Pons (tissue), 1 donor: ENCODE results near the gene CENPF.
"Not testable (repeated sequence)": the region's sequence is repeated elsewhere in the genome, so short reads cannot be mapped to it uniquely, and the experiment has no call there.

Experiments used
- DNase-seq: peaks from one replicate; pipeline ENCODE4 v3.0.0-alpha.2; 2016; ENCODE audit warnings: low spot score

The CENPF gene

GRCh38 chr1:214583113-214583512 lies 19.9 kb upstream of the CENPF start:
- no peak for DNase-seq

- DNase-seq = no peak
Measured at GRCh38 chr1:214583824-214584554, 19.0 kb upstream of the CENPF start.

GRCh38 chr1:214584805-214585766 lies 17.9 kb upstream of the CENPF start:
- peak; percentile 28 for DNase-seq

- DNase-seq = no peak
Measured at GRCh38 chr1:214586621-214587020, 16.4 kb upstream of the CENPF start.

- no peak for DNase-seq
Measured at GRCh38 chr1:214587165-214587564, 15.8 kb upstream of the CENPF start.

GRCh38 chr1:214588963-214589597 lies 13.9 kb upstream of the CENPF start:
- DNase-seq = no peak

- DNase-seq = no peak
Measured at GRCh38 chr1:214590696-214591095, 12.3 kb upstream of the CENPF start.

- DNase-seq = not testable (repeated sequence)
Measured at GRCh38 chr1:214591918-214592317, 11.1 kb upstream of the CENPF start.

GRCh38 chr1:214593158-214593557 lies 9.8 kb upstream of the CENPF start:
- DNase-seq = no peak

- DNase-seq = no peak
Measured at GRCh38 chr1:214603819-214604252, 841 bp downstream of the CENPF start.

GRCh38 chr1:214604523-214604922 lies 1.5 kb downstream of the CENPF start:
- DNase-seq = no peak

- DNase-seq = not testable (repeated sequence)
Measured at GRCh38 chr1:214605484-214605883, 2.5 kb downstream of the CENPF start.

- not testable (repeated sequence) for DNase-seq
Measured at GRCh38 chr1:214605933-214606925, 3.2 kb downstream of the CENPF start.

- not testable (repeated sequence) for DNase-seq
Measured at GRCh38 chr1:214607492-214608215, 4.7 kb downstream of the CENPF start.

GRCh38 chr1:214608216-214608783 lies 5.3 kb downstream of the CENPF start:
- not testable (repeated sequence) for DNase-seq

GRCh38 chr1:214608817-214609216 lies 5.8 kb downstream of the CENPF start:
- DNase-seq = not testable (repeated sequence)

GRCh38 chr1:214609692-214610091 lies 6.7 kb downstream of the CENPF start:
- DNase-seq = no peak

- DNase-seq = not testable (repeated sequence)
Measured at GRCh38 chr1:214610136-214610535, 7.1 kb downstream of the CENPF start.

GRCh38 chr1:214615109-214615508 lies 12.1 kb downstream of the CENPF start:
- no peak for DNase-seq

GRCh38 chr1:214615871-214616270 lies 12.9 kb downstream of the CENPF start:
- DNase-seq = no peak
